HG03159 (cell line): ENCODE data around the gene CISD2.
"Not testable (repeated sequence)": the region's sequence is repeated elsewhere in the genome, so short reads cannot be mapped to it uniquely, and the experiment has no call there.

Source experiments
- ATAC-seq: cut with Tn5 transposase; IDR thresholded peaks from one replicate; pipeline ENCODE4 v1.9.1; 2021; ENCODE audit warnings: mild to moderate bottlenecking, moderate library complexity; ENCODE audit not compliant: unreplicated experiment

Gene CISD2

GRCh38 chr4:102901804-102902203, 33.0 kb downstream of the CISD2 start:
- ATAC-seq, result no peak

GRCh38 chr4:102918859-102919258, 50.1 kb downstream of the CISD2 start:
- no peak for ATAC-seq

- ATAC-seq, result not testable (repeated sequence)
These were observed 50.9 kb downstream of the CISD2 start for GRCh38 chr4:102919697-102920096.

GRCh38 chr4:102935716-102936115, 66.9 kb downstream of the CISD2 start:
- ATAC-seq, result no peak

GRCh38 chr4:102938063-102938462, 69.3 kb downstream of the CISD2 start:
- ATAC-seq, result not testable (repeated sequence)
